ENCODE data around the gene POLR3H.

- TF ChIP-seq POLR2AphosphoS5 (IDR thresholded peaks at IDR 0.05): peak in 2 of 3 donors; percentile 9 to 41
- no peak for TF ChIP-seq CTCF (IDR thresholded peaks at IDR 0.05)
- no peak for TF ChIP-seq POLR2A (IDR thresholded peaks at IDR 0.05)
- no peak for TF ChIP-seq EP300 (IDR thresholded peaks at IDR 0.05; ENCODE audit: low read depth)
Measured at GRCh38 chr22:41487037-41487935, 57.0 kb downstream of the POLR3H start.
